Stimulated activated CD8-positive, alpha-beta memory T cell treated with anti-CD3 and anti-CD28 coated beads, Interleukin-2, amount 100 ng/mL, for 48 hours (primary cell): ENCODE results near the gene PLA2G4D.

Source experiments
- DNase-seq, 2 donors: peaks; one replicate each; pipeline ENCODE4 v3.0.0-alpha.2; 2020; ENCODE audit warnings: low read depth in 2 of 2

Gene PLA2G4D, protein sequence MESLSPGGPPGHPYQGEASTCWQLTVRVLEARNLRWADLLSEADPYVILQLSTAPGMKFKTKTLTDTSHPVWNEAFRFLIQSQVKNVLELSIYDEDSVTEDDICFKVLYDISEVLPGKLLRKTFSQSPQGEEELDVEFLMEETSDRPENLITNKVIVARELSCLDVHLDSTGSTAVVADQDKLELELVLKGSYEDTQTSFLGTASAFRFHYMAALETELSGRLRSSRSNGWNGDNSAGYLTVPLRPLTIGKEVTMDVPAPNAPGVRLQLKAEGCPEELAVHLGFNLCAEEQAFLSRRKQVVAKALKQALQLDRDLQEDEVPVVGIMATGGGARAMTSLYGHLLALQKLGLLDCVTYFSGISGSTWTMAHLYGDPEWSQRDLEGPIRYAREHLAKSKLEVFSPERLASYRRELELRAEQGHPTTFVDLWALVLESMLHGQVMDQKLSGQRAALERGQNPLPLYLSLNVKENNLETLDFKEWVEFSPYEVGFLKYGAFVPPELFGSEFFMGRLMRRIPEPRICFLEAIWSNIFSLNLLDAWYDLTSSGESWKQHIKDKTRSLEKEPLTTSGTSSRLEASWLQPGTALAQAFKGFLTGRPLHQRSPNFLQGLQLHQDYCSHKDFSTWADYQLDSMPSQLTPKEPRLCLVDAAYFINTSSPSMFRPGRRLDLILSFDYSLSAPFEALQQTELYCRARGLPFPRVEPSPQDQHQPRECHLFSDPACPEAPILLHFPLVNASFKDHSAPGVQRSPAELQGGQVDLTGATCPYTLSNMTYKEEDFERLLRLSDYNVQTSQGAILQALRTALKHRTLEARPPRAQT

DNA sequence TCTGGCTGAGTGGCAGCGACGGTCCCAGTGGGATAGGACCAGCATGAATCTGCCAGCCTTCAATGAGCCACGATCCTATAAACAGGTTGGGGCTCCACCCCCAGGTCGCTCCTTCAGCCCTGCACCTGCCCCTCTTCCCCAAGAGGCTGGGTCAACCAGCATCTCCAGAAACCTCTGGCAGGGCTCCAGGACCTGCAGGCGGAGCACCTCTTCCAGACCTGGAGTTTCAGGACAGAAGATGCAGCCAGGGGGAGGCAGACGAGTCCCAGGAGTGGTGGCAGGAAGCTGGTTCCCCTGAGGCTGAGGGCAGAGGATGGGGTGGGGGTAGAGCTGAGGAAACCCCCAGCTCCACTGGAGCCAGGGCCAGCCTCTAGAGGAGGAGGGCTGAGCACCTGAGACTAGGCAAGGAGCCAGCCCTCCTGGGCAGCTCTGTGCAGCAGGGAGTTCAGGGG lies at the start of gene PLA2G4D:
Gene PLA2G4D, minus strand, starts transcription at position 51 of the 452 bp plus-strand sequence. CDS start 103 bp downstream, outside the sequence.
- DNase-seq = no peak

- DNase-seq = no peak
Measured at GRCh38 chr15:42143356-42143755, 49.0 kb upstream of the PLA2G4D start.

- DNase-seq = no peak
Measured at GRCh38 chr15:42141795-42142667, 47.7 kb upstream of the PLA2G4D start.

DNA sequence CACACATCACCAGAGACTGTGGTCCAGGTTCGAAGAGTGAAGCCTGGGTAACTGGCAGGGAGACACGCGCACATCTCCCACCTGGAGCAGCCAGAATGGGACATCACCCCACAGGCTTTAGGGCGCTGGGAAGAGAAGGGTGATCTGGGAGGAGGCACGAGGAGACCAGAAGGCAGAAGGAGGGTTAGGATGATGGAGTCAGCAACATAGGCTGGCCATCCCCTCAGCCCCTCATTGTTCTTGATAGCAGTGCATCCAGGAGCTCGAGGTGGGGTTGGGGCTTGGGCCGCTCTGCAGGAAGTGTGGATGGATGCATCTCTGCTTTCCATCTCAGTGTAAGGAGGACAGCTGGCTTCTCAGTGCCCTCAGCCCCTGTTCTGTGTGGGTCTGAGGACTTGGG lies 46.9 kb upstream of the PLA2G4D start:
- DNase-seq = no peak

DNA sequence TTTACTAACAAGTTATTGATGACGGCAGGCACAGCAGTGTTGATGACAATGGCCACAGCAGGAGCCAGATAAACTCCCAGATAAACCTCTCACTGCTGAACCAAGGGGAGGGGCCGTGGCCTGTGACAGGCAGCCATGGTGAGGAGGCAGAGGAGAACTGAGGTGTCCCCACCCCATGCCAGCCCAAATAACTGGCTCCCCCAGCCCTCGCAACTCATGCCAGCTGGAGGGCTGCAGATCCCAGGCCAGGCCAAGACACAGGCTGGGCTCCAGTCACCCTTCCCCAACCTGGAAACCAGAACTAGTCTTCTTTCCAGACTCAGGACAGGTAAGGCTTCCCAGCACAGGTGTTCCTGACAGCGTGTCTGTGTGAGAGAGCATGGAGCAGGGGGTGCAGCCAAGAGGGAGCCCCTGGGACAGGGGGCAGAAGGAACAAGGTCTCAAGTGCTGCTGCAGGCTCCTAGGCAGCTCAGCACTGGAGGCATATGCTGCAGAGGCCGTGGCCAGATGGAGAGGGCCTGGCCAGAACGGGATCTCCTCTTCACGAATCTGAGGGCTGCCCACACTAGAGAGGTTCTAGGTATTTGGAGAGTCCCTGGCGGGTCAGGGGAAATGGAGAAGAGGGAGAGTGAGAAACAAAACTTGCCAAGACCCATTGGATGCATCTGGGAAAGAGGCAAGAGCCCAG lies 46.2 kb upstream of the PLA2G4D start:
- no peak for DNase-seq

- DNase-seq = no peak
Measured at GRCh38 chr15:42139596-42139995, 45.2 kb upstream of the PLA2G4D start.

DNA sequence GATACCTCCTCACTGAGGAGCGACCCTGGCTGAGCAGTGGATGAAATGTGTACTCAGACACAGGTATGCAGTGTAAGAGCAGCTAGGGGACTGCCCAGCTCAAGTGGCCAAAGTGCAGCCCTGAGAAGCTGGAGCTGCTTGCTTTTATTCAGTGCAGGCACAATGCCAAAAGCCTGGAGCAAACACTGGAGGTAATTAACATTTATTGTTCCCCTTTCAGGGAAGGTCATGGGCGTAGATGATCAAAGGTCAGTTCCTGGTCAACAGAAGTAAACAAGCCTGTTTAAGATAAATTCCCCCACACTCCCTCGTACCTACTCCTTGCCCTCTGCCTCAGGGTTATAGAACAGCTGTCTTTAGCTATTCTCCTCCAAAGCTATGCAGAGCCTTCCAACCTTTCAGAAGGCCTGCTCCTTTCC lies 44.6 kb upstream of the PLA2G4D start:
- no peak for DNase-seq

DNA sequence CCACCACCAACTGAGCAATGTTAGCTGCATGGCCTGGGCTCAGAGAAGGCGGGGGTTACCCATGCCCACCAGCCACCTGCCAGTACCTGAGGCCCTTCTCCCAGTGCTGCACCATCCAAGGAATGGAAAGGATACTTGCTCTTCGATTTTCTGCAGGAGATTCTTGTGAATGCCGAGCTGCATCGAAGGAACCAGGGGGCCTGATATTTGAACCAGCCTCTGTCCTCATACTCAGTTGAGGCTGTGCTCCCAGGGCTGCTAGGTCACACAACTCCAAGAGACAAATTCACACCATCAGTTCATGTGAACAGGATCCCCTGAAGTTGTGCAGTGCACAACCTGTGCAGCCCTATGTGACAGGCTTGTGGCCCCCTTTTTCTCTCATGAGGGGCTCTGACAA lies 44.0 kb upstream of the PLA2G4D start:
- no peak for DNase-seq

DNA sequence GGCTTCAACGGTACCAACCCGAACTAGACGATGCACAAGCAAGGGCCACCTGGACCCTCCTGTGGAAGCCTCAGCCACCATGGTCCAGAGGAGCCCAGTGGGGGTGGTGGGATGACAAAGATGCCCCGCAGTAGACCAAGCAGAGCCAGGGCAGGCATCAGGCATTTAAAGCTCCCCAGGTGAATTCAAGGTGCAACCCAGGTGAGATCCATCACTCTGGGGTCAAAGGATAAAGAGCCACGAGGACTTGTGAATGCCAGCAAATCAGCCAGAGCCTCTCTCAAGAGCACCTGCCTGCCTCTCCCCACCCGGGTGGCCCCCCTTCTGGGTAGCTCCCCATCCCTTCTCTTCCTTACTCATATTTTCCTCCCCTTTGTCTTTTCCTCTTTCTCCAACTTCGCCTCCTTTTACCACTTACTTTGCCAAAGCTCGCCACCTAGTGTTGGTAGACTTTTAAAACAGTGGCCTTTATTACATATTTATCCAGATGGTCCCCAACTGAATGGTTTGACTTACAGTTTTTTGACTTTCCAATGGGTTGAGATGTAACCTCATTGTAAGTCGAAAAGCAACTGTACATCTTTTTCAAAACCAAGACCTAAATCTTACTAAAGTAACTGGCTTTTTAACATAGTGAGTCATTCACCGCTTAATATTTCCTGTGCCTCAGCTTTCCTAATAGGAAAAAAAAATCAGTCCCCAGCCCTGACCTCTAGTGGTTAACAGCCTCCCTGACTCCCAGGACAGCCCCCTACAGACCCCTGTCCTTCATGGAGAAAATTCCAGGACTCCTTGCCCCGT lies 43.3 kb upstream of the PLA2G4D start:
- DNase-seq = no peak

DNA sequence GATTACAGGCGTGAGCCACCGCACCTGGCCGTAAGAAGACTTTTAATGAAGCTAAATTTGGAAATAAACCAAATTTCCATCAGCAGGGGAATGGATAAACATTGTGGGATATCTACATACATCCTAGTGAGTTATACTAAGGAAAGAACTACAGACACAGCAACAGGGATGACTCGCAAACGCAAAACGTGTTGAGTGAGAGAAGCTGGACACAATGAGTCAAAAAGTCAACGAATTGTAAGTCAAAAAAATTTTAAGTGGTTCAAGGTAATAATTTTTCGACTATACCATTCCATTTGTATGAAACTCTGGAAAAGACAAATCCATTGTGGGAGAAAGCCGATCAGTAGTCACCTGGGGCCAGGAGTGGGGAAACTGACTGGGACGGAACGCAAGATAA lies 42.2 kb upstream of the PLA2G4D start:
- DNase-seq = no peak

GRCh38 chr15:42135351-42135750 lies 41.0 kb upstream of the PLA2G4D start:
- DNase-seq = no peak

DNA sequence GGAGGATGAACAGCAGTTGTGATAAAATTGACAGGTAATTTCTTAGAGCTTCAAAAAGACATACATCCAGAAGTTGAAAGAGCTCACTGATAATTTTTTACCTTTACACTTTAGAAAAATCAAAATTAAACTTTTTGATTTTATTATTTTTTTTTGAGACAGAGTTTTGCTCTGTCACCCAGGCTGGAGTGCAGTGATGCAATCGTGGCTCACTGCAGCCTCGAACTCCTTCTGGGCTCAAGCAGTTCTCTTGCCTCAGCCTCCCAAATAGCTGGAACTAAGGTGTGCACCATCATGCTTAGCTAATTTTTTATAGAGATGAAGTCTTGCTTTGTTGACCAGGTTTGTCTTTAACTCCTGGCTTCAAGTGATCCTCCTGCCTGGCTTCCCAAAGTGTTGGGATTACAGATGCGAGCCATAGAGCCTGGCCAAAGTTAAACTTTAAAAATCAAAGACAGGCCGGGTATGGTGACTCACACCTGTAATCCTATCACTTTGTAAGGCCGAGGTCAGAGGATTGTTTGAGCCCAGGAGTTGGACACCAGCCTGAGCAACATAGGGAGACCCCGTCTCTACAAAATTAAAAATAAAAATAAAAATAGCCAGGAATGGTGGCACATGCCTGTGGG lies 40.4 kb upstream of the PLA2G4D start:
- DNase-seq = no peak

DNA sequence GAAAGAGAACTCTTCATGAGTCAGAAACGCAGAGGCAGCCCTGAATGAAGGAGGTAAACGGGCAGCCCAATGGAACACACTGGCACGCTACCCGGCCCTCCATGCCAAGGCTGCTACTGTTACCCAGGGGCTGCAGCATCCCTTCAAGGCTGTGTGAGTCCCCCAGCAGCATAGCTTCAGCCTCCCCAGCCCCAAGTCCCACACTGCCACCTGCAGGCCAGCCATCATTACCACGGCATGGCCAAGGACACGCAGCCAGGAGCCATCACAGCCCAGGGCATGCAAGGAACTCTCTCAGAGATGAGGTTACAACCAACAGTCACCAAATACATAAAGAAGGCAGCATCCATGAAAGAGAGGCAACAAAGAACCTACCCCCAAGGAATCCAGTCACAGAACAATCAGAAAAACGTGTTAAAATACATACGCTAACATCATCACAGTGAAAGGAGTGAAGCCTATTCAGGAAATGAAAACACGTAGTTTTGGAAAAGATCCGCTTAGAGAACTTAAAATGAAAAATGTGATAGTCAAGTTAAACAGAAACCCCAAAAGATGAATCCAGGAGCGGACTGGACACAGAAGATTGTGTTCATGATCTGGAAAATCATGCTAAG lies 39.6 kb upstream of the PLA2G4D start:
- DNase-seq = peak; percentile 57 to 60

DNA sequence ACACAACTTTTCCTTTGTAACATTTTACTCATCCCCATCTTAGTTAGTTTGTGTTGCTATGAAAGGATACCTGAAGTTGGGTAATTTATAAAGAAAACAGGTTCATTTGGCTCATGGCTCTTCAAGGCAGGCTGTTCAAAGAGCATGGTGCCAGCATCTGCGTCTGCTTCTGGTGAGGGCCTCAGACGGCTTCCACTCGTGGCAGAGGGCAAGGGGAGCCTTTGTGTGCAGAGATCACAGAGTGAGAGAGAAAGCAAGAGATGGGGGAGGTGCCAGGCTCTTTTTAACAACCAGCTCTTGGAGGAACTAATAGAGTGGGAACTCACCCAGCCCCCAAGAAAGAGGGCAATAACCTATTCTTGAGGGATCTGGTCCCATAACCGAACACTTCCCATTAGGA lies 39.0 kb upstream of the PLA2G4D start:
- no peak for DNase-seq

GRCh38 chr15:42131826-42132806 lies 37.8 kb upstream of the PLA2G4D start:
- no peak for DNase-seq

DNA sequence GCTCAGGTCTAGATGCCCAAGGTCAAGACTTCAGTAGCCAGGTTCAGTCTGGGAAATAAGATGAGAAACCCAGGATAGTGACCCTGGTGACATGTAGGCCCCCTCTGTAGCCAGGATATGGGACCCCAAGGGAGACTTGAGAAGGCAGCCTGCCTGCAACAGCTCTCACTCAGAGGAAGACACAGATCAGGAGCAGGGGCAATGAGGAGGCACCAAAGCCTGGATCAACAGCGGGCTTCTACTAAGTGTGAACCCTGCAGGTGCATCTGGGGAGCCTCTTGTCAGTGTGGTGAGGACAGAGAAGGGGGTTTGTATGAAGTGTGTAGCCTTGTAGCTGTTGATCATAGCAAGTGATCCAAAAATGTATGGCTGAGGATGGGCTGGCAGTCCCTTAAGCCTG lies 36.6 kb upstream of the PLA2G4D start:
- no peak for DNase-seq

- DNase-seq = no peak
Measured at GRCh38 chr15:42130246-42130986, 36.1 kb upstream of the PLA2G4D start.

GRCh38 chr15:42129364-42129763 lies 35.0 kb upstream of the PLA2G4D start:
- DNase-seq = no peak
